ENCODE measurements around the gene HSPH1.

- no peak for TF ChIP-seq CTCF (IDR thresholded peaks at IDR 0.05)
- no peak for TF ChIP-seq POLR2A (IDR thresholded peaks at IDR 0.05)
Observed at GRCh38 chr13:31184451-31184850, 22.7 kb upstream of the HSPH1 start.
